Activated B cell treated with CpG ODN at 0.5 μM for 24 hours (primary cell): ENCODE results near the gene PIK3C2G. TPM values are rescaled to one million over a fixed set of nuclear protein-coding genes. Genes with fewer than 3 reads are reported as not detected.

Experiments
- ATAC-seq: fragments of 200-7000 bp; cut with Tn5 transposase; one replicate; pipeline ENCODE4 v1.10.0; 2021; ENCODE audit warnings: low read depth, mild to moderate bottlenecking, moderate library complexity
- CTCF ChIA-PET: fragments of 350-600 bp; sonication (Branson Sonifier 250); formaldehyde crosslinking; loops from one replicate; lab custom pipeline; 2021; ENCODE audit warnings: antibody characterized with exemption; lab: Charles Lee
- POLR2A ChIA-PET: fragments of 350-600 bp; sonication (Branson Sonifier 250); formaldehyde crosslinking; loops from one replicate; lab custom pipeline; 2021; ENCODE audit warnings: antibody characterized with exemption; lab: Charles Lee
- DNase-seq: peaks from one replicate; pipeline ENCODE4 v3.0.0; 2022
- H3K27ac Mint-ChIP-seq: one replicate; pipeline ENCODE4 v1.8.0; 2020; ENCODE audit warnings: mixed read lengths
- H3K27me3 Mint-ChIP-seq: one replicate; pipeline ENCODE4 v1.8.0; 2021; ENCODE audit warnings: mixed read lengths
- H3K36me3 Mint-ChIP-seq: one replicate; pipeline ENCODE4 v1.8.0; 2021; ENCODE audit warnings: low read depth, mixed read lengths
- H3K4me1 Mint-ChIP-seq: one replicate; pipeline ENCODE4 v1.8.0; 2021; ENCODE audit warnings: mixed read lengths
- H3K4me3 Mint-ChIP-seq: one replicate; pipeline ENCODE4 v1.8.0; 2020; ENCODE audit warnings: mild to moderate bottlenecking, mixed read lengths
- H3K9me3 Mint-ChIP-seq: one replicate; pipeline ENCODE4 v1.8.0; 2020; ENCODE audit warnings: mixed read lengths
- CTCF ChIP-seq: fragments of 200-600 bp; IDR thresholded peaks from one replicate; pipeline ENCODE4 v1.8.0; 2022; ENCODE audit warnings: antibody characterized with exemption, mild to moderate bottlenecking
- intact Hi-C: fragments of 100-400 bp; cut with micrococcal nuclease; formaldehyde crosslinking; loops from one replicate; pipeline ENCODE4 v1.15.1; 2024
- total RNA-seq: library from RNA; stranded (reverse); gene quantifications from 2 replicates; pipeline ENCODE4 v1.2.3, GENCODE V29; 2022

The PIK3C2G gene
- total RNA-seq, 1 donor from 2014 or later, result not detected

GRCh38 chr12:18296201-18296908 lies 35.0 kb downstream of the PIK3C2G start:
- intact Hi-C loops, result no loop called here
- CTCF ChIA-PET, result no interaction called here
- no peaks in the 10 kb centered on the region for H3K27me3 Mint-ChIP-seq
- POLR2A ChIA-PET, result no interaction called here
- H3K9me3 Mint-ChIP-seq, result peaks cover 7% of the 10 kb centered on the region
- H3K36me3 Mint-ChIP-seq, result no peaks in the 10 kb centered on the region
- H3K4me1 Mint-ChIP-seq, result no peaks in the 10 kb centered on the region
- ATAC-seq, result no peak
- no peak overlapping the region for H3K27ac Mint-ChIP-seq
- TF ChIP-seq CTCF, result no peak
- no peak overlapping the region for H3K4me3 Mint-ChIP-seq
- DNase-seq, result no peak

GRCh38 chr12:18296909-18297280 lies 35.6 kb downstream of the PIK3C2G start:
- Mint-ChIP-seq H3K4me3 (no peak overlapping the region), H3K4me1 (no peaks in the 10 kb centered on the region), H3K9me3 (peaks cover 7% of the 10 kb centered on the region), H3K27me3 (no peaks in the 10 kb centered on the region), H3K36me3 (no peaks in the 10 kb centered on the region), H3K27ac (no peak overlapping the region)
- ChIA-PET POLR2A (no interaction called here), CTCF (no interaction called here)
- no peak for TF ChIP-seq CTCF
- intact Hi-C loops, result no loop called here
- ATAC-seq, result no peak
- no peak for DNase-seq

- ATAC-seq (no peak), DNase-seq (no peak)
- ChIA-PET CTCF (no interaction called here), POLR2A (no interaction called here)
- H3K9me3 Mint-ChIP-seq, result peaks cover 7% of the 10 kb centered on the region
- H3K4me1 Mint-ChIP-seq, result no peaks in the 10 kb centered on the region
- no peak overlapping the region for H3K27ac Mint-ChIP-seq
- TF ChIP-seq CTCF, result no peak
- H3K27me3 Mint-ChIP-seq, result no peaks in the 10 kb centered on the region
- intact Hi-C loops, result no loop called here
- H3K4me3 Mint-ChIP-seq, result no peak overlapping the region
- no peaks in the 10 kb centered on the region for H3K36me3 Mint-ChIP-seq
Measured at GRCh38 chr12:18297902-18298301, 36.6 kb downstream of the PIK3C2G start.

- Mint-ChIP-seq H3K27ac (no peak overlapping the region), H3K36me3 (no peaks in the 10 kb centered on the region), H3K9me3 (peaks cover 7% of the 10 kb centered on the region), H3K27me3 (no peaks in the 10 kb centered on the region), H3K4me3 (no peak overlapping the region), H3K4me1 (no peaks in the 10 kb centered on the region)
- no peak for DNase-seq
- intact Hi-C loops, result no loop called here
- ATAC-seq, result no peak
- POLR2A ChIA-PET, result no interaction called here
- CTCF ChIA-PET, result no interaction called here
- TF ChIP-seq CTCF, result no peak
Measured at GRCh38 chr12:18302809-18303430, 41.6 kb downstream of the PIK3C2G start.

GRCh38 chr12:18304609-18305008 lies 43.3 kb downstream of the PIK3C2G start:
- DNase-seq, result no peak
- Mint-ChIP-seq H3K27me3 (no peaks in the 10 kb centered on the region), H3K4me3 (no peak overlapping the region), H3K27ac (no peak overlapping the region), H3K36me3 (no peaks in the 10 kb centered on the region), H3K4me1 (no peaks in the 10 kb centered on the region), H3K9me3 (peaks cover 7% of the 10 kb centered on the region)
- no peak for TF ChIP-seq CTCF
- ChIA-PET CTCF (no interaction called here), POLR2A (no interaction called here)
- ATAC-seq, result no peak
- intact Hi-C loops, result no loop called here
